K562 (cell line): ENCODE data around the gene TAL1. TPM values are rescaled to one million over a fixed set of nuclear protein-coding genes. Genes with fewer than 3 reads are reported as not detected.

Experiments used
- BRD4 ChIP-seq: fragments of 200-600 bp; sonication (generic); IDR thresholded peaks from 2 replicates; pipeline ENCODE4 v1.6.1; 2017; ENCODE audit warnings: inconsistent platforms
- CHD1 ChIP-seq: fragments of 200-600 bp; sonication (generic); IDR thresholded peaks from one replicate; pipeline ENCODE4 v1.6.1; 2012; ENCODE audit warnings: mild to moderate bottlenecking, moderate library complexity, low read length, inconsistent platforms
- EP400 ChIP-seq: fragments of 450-650 bp; IDR thresholded peaks from 2 replicates; pipeline ENCODE4 v1.6.1; 2017; ENCODE audit warnings: antibody characterized with exemption, mild to moderate bottlenecking, moderate library complexity
- ETV1 ChIP-seq: fragments of 450-650 bp; conservative IDR thresholded peaks from 2 replicates; pipeline ENCODE4 v1.6.1; 2016; ENCODE audit warnings: missing genetic modification characterization, control low read depth, low read depth, missing compliant biosample characterization
- FOXJ3 ChIP-seq: sonication (generic); formaldehyde crosslinking; IDR thresholded peaks from 2 replicates; pipeline ENCODE4 v1.4.0; 2020; ENCODE audit warnings: mild to moderate bottlenecking, missing genetic modification reagents
- GABPA ChIP-seq: fragments of 200-800 bp; sonication (Bioruptor generic); conservative IDR thresholded peaks from 2 replicates; pipeline ENCODE4 v1.6.1; 2016; ENCODE audit warnings: low read depth, missing genetic modification characterization, missing compliant biosample characterization
- KLF6 ChIP-seq: fragments of 250-450 bp; sonication (Bioruptor Pico); IDR thresholded peaks from 2 replicates; pipeline ENCODE4 v1.4.0; 2020; ENCODE audit warnings: mild to moderate bottlenecking, moderate library complexity, borderline replicate concordance
- MTA1 ChIP-seq: fragments of 450-650 bp; IDR thresholded peaks from 2 replicates; pipeline ENCODE4 v1.6.1; 2017; ENCODE audit warnings: borderline replicate concordance
- MYBL2 ChIP-seq, 2 experiments: fragments of 450-650 bp in 1 of 2; sonication (generic) in 1 of 2; formaldehyde crosslinking in 1 of 2; IDR thresholded peaks; 2 replicates each; pipeline versions ENCODE4 v1.6.1 to v1.8.1; 2017 to 2022; ENCODE audit warnings: borderline replicate concordance in 1 of 2, inconsistent platforms in 1 of 2, low read depth in 1 of 2, mild to moderate bottlenecking in 1 of 2, missing genetic modification reagents in 1 of 2, moderate library complexity in 1 of 2
- POLR2AphosphoS2 ChIP-seq: IDR thresholded peaks from 2 replicates; pipeline ENCODE4 v1.6.1; 2012; ENCODE audit warnings: low read length, improper control_type of control experiment
- PTBP1 ChIP-seq: fragments of 200-400 bp; formaldehyde crosslinking; IDR thresholded peaks from 2 replicates; pipeline ENCODE4 v1.6.1; 2017; ENCODE audit warnings: low read depth, low read length
- TBP ChIP-seq: optimal IDR thresholded peaks from 2 replicates; pipeline ENCODE3; 2011; ENCODE audit warnings: low read depth, low read length, improper control_type of control experiment
- TGIF2 ChIP-seq: sonication (generic); formaldehyde crosslinking; IDR thresholded peaks from 2 replicates; pipeline ENCODE4 v1.8.1; 2022; ENCODE audit warnings: mild to moderate bottlenecking, missing genetic modification reagents, moderate library complexity
- XRCC5 ChIP-seq: fragments of 200-400 bp; formaldehyde crosslinking; IDR thresholded peaks from 2 replicates; pipeline ENCODE4 v1.6.1; 2017; ENCODE audit warnings: low read depth, mild to moderate bottlenecking, low read length
- ZC3H8 ChIP-seq: fragments of 450-650 bp; IDR thresholded peaks from 2 replicates; pipeline ENCODE4 v1.6.1; 2017
- ZNF143 ChIP-seq: sonication (generic); formaldehyde crosslinking; IDR thresholded peaks from 2 replicates; pipeline ENCODE4 v1.9.0; 2022; ENCODE audit warnings: mild to moderate bottlenecking, missing genetic modification reagents
- ZNF668 ChIP-seq: fragments of 250-450 bp; sonication (Bioruptor Pico); IDR thresholded peaks from 2 replicates; pipeline ENCODE4 v1.8.0; 2022; ENCODE audit warnings: mild to moderate bottlenecking, inconsistent platforms
- polyA plus RNA-seq, 8 experiments: library from polyadenylated mRNA; depleted of rRNA in 4 of 8; stranded (reverse) in 5 of 8; unstranded in 3 of 8; fragments of >200 nt; fragmentation: Nextera tagmentation in 2 of 8; fragmentation: Illumina TruSeq in 1 of 8; extraction: Ambion mirVana in 2 of 8; extraction: Trizol in 1 of 8; gene quantifications; 2 replicates each; pipeline versions ENCODE4 v1.2.1 to v1.2.3, GENCODE V29; 2011 to 2014; ENCODE audit warnings: inconsistent platforms in 1 of 8, missing spikeins in 1 of 8
- total RNA-seq, 7 experiments: library from RNA; depleted of rRNA in 6 of 7; stranded (reverse); fragments of >200 nt in 6 of 7; fragmentation: Illumina TruSeq in 2 of 7; extraction: Trizol in 2 of 7; gene quantifications; 2 replicates each; pipeline versions ENCODE4 v1.2.1 to v1.2.3, GENCODE V29; 2011 to 2021; ENCODE audit warnings: low replicate concordance in 1 of 7
- TF ChIP-seq, protein P1 (sequence below): fragments of 250-450 bp; sonication (Bioruptor Pico); IDR thresholded peaks from 2 replicates; pipeline ENCODE4 v1.5.0; 2021; ENCODE audit warnings: mild to moderate bottlenecking, moderate library complexity
- TF ChIP-seq, protein P2 (sequence below), 2 experiments: fragments of 450-650 bp; IDR thresholded peaks; 2 replicates each; pipeline ENCODE4 v1.6.1; 2016
- TF ChIP-seq, protein P3 (sequence below): fragments of 250-450 bp; sonication (Bioruptor Pico); IDR thresholded peaks from 2 replicates; pipeline ENCODE4 v1.8.0; 2022; ENCODE audit warnings: moderate library complexity, mild to moderate bottlenecking, inconsistent platforms

Gene TAL1
- total and polyA plus RNA-seq, 9 of the 15 experiments (the other 6 are each of a cell fraction or from before 2014, with no cell fraction given), result 18.5 to 106 (median 59.7) TPM

DNA sequence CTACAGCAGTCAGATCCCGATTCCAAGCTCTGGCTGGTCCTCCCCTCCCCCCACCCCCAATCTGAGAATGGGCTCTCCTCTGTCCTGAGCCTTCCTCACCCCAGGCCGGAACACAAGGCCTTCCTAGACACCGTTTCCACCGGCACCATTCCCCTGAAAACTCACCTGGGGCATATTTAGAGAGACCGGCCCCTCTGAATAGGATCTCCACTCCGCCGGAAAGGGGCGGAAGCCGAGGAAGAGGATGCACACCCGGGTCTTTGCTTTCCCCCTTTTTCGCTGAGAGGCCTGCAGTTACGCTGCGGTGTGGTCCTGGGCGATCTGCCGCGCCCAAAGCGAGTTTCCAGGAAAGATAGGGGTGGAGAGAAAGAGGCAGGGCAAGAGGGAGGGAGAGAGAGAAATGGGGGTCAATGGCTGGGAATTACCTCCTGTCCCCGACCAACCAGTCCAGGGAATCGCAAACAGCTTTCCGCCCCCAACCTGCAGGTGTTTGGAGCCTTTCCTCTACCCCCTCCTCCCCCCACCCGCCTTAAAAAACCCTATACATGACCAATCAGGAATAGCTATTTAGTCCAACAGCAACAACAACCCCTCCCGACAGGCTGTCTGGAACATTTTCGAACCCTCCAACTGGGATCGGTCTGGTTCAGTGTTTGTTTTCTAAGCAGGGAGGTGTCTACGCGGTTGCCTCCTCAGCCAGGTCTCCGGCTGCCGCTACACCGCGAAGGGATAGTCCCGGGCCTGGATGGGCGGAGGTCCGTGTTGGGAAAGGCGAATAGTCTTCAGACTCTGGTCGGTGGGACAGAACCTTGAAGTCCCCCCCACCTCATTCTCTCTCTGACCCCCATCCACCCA lies 2.8 kb downstream of the TAL1 start (continued):
- no peak for TF ChIP-seq PTBP1
- peak; percentile 86 for TF ChIP-seq CHD1
- TF ChIP-seq FOXJ3, result no peak
- TF ChIP-seq GABPA (tag), result peak; percentile 64
- peak; percentile 6; the same call in 1 of the 2 replicates for TF ChIP-seq ETV1 (tag)
- no peak for TF ChIP-seq ZNF668 (CRISPR knock-in tag)
- TF ChIP-seq TBP, result peak; percentile 44
- no peak for TF ChIP-seq TGIF2
- no peak for TF ChIP-seq ZNF143 (CRISPR knock-in tag)
- TF ChIP-seq XRCC5, result 0 out of 2 replicates have a peak, but pooled peaks have one; percentile 57
- no peak for TF ChIP-seq MTA1
- peak; percentile 69 for TF ChIP-seq POLR2AphosphoS2
- no peak for TF ChIP-seq BRD4
- TF ChIP-seq, protein P1, sequence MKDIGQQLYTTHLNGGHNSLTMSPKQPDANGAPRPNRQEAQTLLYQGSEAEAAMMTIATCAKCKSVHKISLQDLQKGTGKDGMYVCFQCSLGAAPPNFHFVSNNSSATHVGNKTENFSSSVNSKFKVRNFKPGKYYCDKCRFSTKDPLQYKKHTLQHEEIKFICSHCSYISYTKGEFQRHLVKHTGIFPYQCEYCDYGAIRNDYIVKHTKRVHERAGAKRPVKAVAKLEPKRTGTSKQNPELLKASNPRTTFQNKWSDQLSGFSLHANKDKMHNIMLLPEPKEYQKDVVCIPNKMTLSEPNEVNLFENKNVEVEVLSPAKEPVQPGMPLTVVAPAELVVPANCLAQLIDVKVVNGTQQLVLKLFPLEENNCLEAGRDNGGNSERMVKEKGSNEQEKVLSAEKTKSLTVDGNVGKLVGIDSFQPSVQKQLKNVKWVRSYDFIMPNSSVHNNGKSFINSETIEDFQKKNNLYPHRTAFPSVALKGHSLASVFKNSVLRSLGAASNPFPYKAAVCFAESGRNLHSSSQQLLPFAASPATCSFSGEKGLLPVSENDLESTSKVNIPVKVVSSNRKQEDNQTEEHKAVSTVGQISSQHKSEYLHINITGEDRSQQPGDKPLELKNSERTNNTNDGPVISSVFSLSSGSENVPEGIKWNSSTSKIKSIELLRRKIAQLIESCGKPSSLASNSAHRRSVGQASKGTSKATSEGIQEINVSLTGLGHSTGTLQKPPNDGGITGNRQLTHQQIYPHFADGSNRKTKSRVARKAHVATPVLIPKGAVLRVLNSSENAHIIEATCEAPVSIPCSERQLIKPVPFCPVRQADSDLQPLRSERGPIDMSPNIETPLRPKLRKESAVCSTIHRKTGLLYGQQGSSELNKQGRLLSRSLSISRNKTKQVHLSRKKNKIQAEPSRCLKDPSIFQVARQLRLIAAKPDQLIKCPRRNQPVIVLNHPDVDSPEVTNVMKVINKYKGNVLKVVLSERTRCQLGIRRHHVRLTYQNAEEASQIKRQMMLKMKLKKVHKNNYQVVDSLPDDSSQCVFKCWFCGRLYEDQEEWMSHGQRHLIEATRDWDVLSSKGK (CRISPR knock-in tag), result no peak
- TF ChIP-seq, protein P2, sequence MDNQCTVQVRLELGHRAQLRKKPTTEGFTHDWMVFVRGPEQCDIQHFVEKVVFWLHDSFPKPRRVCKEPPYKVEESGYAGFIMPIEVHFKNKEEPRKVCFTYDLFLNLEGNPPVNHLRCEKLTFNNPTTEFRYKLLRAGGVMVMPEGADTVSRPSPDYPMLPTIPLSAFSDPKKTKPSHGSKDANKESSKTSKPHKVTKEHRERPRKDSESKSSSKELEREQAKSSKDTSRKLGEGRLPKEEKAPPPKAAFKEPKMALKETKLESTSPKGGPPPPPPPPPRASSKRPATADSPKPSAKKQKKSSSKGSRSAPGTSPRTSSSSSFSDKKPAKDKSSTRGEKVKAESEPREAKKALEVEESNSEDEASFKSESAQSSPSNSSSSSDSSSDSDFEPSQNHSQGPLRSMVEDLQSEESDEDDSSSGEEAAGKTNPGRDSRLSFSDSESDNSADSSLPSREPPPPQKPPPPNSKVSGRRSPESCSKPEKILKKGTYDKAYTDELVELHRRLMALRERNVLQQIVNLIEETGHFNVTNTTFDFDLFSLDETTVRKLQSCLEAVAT (IDR thresholded peaks at IDR 0.05), result peak; percentile 54 to 86
- TF ChIP-seq, protein P3, sequence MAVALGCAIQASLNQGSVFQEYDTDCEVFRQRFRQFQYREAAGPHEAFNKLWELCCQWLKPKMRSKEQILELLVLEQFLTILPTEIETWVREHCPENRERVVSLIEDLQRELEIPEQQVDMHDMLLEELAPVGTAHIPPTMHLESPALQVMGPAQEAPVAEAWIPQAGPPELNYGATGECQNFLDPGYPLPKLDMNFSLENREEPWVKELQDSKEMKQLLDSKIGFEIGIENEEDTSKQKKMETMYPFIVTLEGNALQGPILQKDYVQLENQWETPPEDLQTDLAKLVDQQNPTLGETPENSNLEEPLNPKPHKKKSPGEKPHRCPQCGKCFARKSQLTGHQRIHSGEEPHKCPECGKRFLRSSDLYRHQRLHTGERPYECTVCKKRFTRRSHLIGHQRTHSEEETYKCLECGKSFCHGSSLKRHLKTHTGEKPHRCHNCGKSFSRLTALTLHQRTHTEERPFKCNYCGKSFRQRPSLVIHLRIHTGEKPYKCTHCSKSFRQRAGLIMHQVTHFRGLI, result no peak
- peak; percentile 61; the same call in 1 of the 2 replicates for TF ChIP-seq KLF6 (CRISPR knock-in tag)
- TF ChIP-seq ZC3H8, result no peak
- peak; percentile 76 for TF ChIP-seq EP400
- TF ChIP-seq MYBL2 (IDR thresholded peaks at IDR 0.05; ENCODE audit: low read depth), result no peak; the same call in 1 of the 2 replicates
- no peak for TF ChIP-seq MYBL2 (CRISPR knock-in tag; IDR thresholded peaks at IDR 0.05; ENCODE audit: borderline replicate concordance)
